ENCODE data around the gene COL20A1. TPM values are rescaled to one million over a fixed set of nuclear protein-coding genes. Genes with fewer than 3 reads are reported as not detected.
A peak's percentile ranks its signal among the peaks of the same experiment; 100 is the strongest.

Gene COL20A1
- total RNA-seq, 3 donors from 2014 or later = not detected

DNA sequence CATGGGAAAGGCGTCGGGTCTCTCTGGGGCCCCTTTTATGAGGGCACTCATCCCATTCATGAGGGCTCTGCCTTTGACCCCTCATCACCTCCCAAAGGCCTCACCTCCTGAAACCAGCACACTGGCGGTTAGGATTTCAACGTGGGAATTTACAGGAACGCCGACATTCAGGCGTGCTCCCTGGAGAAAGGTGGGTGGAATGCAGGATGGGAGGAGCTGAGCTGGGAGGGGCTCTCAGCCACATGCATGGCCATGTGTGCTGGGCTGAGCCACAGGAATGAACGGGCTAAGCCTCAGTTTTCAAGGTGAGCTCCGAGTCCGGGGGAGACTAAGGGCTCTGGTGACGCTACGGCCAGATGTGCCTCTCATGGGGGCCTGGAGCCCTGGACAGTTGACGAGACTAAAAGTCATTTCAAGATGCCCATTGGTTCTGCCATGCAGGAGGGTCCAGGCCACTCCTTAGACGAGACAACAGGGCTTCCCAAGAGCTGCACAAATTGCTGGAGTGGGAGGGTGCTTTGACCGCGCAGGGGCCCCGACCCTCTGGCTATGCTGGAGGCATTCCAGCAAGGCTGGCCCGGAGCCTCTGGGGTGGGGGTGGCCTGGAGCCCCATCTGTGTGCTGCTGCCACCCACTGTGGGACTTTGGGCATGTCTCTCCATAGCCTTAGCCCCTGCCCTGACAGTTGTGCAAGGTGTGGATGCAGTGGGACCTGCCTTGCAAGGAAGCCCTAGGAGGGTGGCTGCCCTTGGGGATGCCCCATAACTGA lies 24.1 kb upstream of the COL20A1 start:
- DNase-seq (no peak), ATAC-seq (no peak)
- H3K27me3 Mint-ChIP-seq (ENCODE audit: low read depth) = peaks cover 22% of the 10 kb centered on the region
- peaks cover 9% of the 10 kb centered on the region for H3K4me1 Mint-ChIP-seq (ENCODE audit: low read depth)
- no peak overlapping the region for H3K4me3 Mint-ChIP-seq
- H3K36me3 Mint-ChIP-seq (ENCODE audit: insufficient read depth) = no peaks in the 10 kb centered on the region
- no peaks in the 10 kb centered on the region for H3K9me3 Mint-ChIP-seq

DNA sequence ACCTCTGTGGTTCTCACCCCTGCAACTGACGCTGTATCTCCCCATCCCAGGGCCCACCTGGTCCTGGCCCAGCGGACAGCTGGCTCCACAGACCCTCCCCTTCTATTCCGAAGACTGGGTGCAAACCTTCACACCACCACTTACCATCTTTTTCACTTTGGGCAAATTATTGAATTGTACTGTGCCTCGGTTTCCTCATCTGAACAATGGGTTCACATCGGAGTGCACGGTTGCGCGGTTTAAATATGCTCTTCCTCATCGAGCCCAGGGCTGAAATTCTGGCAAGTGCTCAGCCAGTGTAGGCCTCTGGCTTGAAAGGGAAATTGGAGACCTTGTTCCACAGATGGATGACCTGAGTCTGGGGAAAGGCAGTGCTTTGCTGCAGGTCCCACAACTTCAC lies 23.3 kb upstream of the COL20A1 start:
- Mint-ChIP-seq H3K27me3 (ENCODE audit: low read depth) (peaks cover 13% of the 10 kb centered on the region), H3K36me3 (ENCODE audit: insufficient read depth) (no peaks in the 10 kb centered on the region), H3K4me1 (ENCODE audit: low read depth) (peaks cover 16% of the 10 kb centered on the region), H3K4me3 (no peak overlapping the region), H3K9me3 (no peaks in the 10 kb centered on the region)
- DNase-seq (no peak), ATAC-seq (no peak)

DNA sequence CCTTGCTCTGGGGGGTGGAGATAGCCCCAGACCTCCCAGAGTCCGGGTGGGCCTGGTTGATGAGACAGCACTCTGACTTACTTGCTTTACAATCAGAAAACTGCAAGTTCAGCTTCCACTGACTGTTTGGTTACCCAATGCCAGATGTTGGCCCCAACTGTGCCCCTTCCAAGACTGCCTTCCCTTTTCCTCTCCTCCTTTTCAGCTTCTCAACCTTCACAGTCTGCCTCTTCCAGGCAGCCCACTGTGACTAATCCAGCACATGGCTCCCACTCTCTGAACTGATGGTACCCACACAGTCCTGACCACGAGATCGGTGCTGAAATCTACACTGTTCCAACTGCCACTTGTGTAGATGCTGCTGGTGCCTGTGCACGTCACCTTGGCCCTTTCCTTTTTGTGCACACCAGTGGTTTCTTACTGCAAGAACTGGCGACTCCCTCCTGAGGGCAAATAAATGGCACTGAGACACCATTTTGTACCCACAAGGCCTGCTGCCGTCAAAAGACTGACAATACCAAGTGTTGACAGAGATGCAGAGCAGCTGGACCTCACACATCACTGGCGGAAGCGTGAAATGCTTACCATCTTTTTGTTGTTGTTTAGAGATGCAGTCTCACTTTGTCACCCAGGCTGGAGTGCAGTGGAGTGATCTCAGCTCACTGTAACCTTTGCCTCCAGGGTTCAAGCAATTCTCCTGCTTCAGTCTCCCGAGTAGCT lies 22.2 kb upstream of the COL20A1 start:
- H3K36me3 Mint-ChIP-seq (ENCODE audit: insufficient read depth) = no peaks in the 10 kb centered on the region
- peak overlapping the region; percentile 81 for H3K4me3 Mint-ChIP-seq
- H3K4me1 Mint-ChIP-seq (ENCODE audit: low read depth) = peaks cover 23% of the 10 kb centered on the region
- no peak for DNase-seq
- H3K27me3 Mint-ChIP-seq (ENCODE audit: low read depth) = peaks cover 9% of the 10 kb centered on the region
- no peaks in the 10 kb centered on the region for H3K9me3 Mint-ChIP-seq
- ATAC-seq = no peak

DNA sequence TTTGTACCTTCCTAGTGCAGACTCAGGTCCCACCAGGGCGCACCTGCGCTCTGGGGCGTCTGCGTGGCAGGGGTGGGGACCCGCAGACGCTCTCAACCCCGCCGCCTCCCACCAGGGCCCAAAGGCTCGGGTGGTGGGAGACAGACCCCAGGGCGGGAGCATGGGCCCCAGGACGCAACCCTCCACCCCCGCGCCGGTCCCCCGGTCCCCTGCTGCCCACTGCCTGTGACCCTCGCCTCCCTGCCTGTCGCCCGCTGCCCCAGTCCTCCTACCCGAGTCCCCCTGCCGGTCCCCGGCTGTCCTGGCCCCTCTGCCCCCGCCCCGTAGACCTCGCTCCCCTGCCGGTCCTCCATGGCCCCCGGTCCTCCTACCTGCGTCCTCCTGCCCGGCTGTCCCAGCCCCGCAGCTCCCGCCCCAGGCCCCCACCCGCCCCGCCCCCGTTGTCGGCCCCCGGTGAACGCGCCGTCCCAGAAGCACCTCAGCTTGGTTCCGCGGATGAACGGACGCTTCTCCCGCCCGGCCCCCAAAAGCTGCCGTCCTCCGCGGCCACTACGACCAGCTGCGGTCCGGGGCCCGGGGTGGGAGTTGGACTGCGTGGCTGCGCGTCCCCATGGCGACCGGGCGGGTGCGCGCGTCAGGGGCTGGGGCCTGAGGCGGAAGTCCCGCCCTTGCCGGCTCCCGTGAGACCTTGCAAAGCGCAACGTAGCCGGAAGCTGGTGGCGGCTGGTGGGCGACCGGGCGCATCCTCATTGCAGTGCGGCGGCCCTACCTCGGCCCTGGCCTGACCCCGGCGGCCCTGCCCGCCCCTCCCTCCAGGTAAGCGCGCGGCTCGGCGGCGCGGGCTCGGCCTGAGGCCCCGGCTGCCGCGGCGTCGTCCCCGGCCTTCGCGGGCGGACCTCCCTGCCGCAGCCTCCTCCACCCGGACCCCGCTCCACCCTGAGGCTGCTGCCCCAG lies 20.6 kb upstream of the COL20A1 start, which contains the start of gene ARFGAP1:
Gene ARFGAP1, plus strand, starts transcription at position 709 of the 954 bp plus-strand sequence. CDS start 2,768 bp downstream, outside the sequence.
- Mint-ChIP-seq H3K4me3 (peak within 1 kb of the TSS; percentile 89), H3K36me3 (ENCODE audit: insufficient read depth) (no peaks in the 10 kb centered on the region), H3K4me1 (ENCODE audit: low read depth) (peaks cover 26% of the 10 kb centered on the region), H3K27me3 (ENCODE audit: low read depth) (peaks cover 2% of the 10 kb centered on the region), H3K9me3 (no peaks in the 10 kb centered on the region)
- DNase-seq (peak; percentile 83), ATAC-seq (peak; percentile 98 to 99)

DNA sequence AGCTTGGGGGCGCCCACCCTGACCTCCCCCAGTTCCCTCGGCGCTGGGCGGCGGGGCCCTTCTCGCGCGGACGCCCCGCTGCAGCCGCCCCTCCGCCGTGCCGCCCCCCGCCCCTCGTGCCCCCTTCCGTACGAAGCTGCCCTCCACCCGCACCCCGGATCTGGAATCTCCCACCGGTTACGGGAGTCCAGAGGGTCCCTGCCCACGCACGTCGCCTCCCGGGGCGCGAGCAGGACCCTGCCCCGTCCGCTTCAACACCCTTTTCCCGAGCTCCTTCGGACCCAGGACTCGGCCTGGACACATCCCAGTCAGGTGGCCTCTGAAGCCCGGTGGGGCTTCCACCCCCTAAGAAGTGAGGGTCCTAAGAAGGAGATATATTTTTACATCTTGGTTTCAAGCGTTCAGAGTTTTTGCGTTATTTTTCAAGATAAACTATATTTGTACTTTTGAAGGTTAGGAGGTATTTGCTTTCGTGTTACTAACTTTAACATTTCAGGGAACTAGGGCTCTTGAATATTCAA lies 19.9 kb upstream of the COL20A1 start:
- no peak for DNase-seq
- ATAC-seq = no peak
- Mint-ChIP-seq H3K27me3 (ENCODE audit: low read depth) (no peaks in the 10 kb centered on the region), H3K36me3 (ENCODE audit: insufficient read depth) (no peaks in the 10 kb centered on the region), H3K4me3 (peak overlapping the region; percentile 89), H3K4me1 (ENCODE audit: low read depth) (peaks cover 26% of the 10 kb centered on the region), H3K9me3 (no peaks in the 10 kb centered on the region)

DNA sequence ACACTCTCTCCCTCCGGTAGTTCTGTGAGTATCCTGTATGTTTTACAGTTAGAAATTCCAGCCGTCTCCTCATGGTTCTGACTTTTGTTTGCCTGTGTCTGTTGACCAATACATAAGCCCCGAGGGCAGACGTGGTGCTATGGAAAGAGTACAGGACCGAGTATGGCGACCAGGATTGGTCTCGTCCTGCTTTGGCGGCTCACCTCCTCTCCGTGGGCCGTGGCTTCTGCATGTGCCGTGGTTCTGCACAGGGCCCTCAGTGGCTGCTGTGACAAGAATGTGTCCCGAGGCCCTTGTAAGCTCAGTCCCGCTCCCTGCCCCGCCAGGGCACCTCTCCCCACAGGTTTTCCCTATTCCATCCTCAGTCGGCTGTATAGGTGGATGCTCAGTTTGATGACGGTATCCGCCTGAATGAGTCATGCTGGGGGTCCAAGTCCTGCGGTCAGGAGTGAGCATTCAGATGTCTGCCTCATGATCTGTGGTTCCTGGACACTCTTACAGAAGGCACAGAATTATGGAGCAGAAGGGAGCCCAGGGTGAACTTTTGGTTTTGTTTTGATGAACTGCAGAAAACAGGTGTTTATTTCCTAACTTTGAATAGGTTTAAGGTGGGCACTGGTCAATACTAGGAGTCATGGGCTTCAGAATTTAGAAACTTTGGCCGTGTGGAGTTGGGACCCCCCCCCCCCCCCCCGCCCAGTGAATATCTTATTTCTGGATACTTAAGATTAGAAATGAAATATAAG lies 19.2 kb upstream of the COL20A1 start:
- no peaks in the 10 kb centered on the region for H3K9me3 Mint-ChIP-seq
- ATAC-seq (no peak), DNase-seq (no peak)
- peaks cover 26% of the 10 kb centered on the region for H3K4me1 Mint-ChIP-seq (ENCODE audit: low read depth)
- no peaks in the 10 kb centered on the region for H3K27me3 Mint-ChIP-seq (ENCODE audit: low read depth)
- H3K36me3 Mint-ChIP-seq (ENCODE audit: insufficient read depth) = no peaks in the 10 kb centered on the region
- peak overlapping the region; percentile 89 for H3K4me3 Mint-ChIP-seq

DNA sequence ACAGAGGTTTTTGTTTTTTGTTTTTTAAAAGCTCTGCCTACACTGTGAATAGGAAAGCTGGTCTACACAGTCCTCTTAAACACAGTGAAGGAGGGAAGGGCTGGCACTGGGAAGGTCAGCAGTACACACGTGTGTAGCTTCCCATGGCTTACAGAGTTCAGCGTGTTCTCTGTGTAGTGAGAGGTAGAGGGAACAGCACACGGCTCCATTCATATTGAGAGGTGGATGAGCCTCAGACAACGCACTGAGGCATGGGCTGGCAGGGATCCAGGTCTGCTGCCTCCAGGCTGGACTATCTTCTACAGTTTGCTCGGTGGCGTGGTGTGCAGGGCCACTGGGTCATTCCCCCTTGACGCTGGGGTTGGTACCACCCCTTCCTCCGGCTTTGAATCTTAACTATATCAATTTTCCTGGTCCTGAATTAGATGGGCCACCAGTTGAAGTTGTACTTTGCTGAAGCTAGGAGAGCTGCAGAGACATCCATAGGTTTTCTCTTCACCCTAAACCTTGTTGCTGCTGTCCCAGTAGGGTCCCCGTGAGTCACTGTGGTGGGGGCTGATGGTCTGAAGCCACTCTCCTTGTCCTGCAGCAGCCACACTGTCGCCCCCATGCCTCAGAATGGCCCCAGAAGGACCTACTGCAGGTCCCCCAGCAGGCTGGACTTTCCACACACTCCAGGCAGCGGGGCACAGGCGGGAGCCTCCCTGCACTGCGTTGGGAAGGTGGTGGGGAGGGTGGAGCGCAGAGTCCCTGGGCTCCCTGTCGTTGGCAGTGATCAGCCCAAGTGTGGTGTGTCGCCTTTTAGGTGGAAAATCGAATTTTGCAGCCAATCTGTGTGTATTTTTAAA lies 18.4 kb upstream of the COL20A1 start:
- Mint-ChIP-seq H3K4me3 (peak overlapping the region; percentile 64), H3K9me3 (no peaks in the 10 kb centered on the region), H3K27me3 (ENCODE audit: low read depth) (no peaks in the 10 kb centered on the region), H3K4me1 (ENCODE audit: low read depth) (peaks cover 26% of the 10 kb centered on the region), H3K36me3 (ENCODE audit: insufficient read depth) (no peaks in the 10 kb centered on the region)
- DNase-seq (no peak), ATAC-seq (no peak)

DNA sequence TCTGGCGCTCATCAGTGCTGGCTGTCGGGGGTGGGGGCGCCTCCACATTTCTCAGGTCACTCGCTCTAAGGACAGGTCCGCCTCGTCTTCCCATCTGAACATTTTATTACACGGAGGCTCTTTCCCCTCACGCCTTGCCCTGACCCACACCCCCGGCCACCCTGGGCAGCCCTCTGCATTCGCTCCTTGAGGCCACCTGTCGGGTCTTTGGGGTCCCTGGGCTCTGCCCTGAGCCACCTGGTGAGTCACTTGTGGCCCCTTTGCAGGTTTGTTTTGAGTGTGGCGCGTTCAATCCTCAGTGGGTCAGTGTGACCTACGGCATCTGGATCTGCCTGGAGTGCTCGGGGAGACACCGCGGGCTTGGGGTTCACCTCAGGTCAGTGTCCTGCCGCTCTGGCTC lies 17.2 kb upstream of the COL20A1 start:
- Mint-ChIP-seq H3K9me3 (no peaks in the 10 kb centered on the region), H3K36me3 (ENCODE audit: insufficient read depth) (peaks cover 5% of the 10 kb centered on the region), H3K4me3 (no peak overlapping the region), H3K27me3 (ENCODE audit: low read depth) (no peaks in the 10 kb centered on the region), H3K4me1 (ENCODE audit: low read depth) (peaks cover 26% of the 10 kb centered on the region)
- no peak for DNase-seq
- no peak for ATAC-seq

DNA sequence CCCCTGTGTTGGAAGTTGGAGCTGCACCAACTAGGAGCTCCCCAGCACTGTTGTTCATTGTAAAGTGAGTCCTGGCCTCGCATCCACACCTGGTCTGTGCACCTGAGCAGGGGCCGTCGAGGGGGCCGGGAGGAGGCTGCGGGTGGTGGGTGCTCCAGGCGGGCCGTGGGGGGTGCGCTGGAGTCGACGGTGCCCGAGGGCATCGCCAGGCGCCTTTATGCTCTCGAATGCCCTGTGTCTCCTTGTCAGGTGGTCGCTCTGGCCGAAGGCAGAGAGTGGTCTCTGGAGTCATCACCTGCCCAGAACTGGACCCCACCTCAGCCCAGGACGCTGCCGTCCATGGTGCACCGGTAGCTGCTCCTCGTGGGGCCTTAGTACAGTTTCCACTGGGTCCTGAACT lies 16.0 kb upstream of the COL20A1 start:
- no peak for DNase-seq
- ATAC-seq = no peak
- H3K36me3 Mint-ChIP-seq (ENCODE audit: insufficient read depth) = peaks cover 5% of the 10 kb centered on the region
- no peak overlapping the region for H3K4me3 Mint-ChIP-seq
- H3K27me3 Mint-ChIP-seq (ENCODE audit: low read depth) = no peaks in the 10 kb centered on the region
- no peaks in the 10 kb centered on the region for H3K9me3 Mint-ChIP-seq
- H3K4me1 Mint-ChIP-seq (ENCODE audit: low read depth) = peaks cover 22% of the 10 kb centered on the region

DNA sequence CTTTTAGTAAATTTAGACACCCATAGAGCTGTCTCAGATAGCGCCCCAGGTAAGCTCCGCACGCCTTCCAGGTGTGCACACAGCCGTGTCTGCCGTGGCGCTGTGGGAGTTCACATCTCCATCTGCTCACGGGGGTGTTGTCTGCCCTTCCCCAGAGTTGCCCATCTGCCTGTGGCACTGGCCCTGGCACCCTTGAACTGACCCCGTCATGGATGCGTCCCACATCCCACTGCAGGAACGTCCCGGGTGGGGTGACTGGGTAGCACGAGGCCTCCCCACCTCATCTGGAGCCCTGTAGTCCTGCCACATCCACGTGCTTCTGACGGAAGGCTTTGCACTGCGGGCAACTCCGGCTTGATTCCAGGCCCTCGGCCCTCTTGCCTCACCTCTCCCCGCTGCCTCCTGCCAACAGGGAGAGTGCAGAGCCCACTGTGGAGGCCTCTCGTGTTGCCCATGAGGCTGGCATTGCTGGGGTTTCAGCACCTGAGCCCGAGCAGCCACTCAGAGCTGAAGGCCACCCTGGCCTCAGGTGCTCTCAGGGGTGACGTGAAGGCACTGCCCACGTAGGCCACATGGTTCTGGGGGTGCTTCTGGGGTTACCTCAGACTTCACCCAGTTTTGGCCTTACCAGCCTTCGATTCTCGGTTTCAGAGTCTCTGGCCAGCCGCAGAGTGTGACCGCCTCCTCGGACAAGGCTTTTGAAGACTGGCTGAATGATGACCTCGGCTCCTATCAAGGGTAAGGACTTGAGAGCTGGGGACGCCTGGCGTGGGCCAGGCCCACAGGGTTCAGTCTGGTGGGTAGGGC lies 15.3 kb upstream of the COL20A1 start:
- H3K9me3 Mint-ChIP-seq = no peaks in the 10 kb centered on the region
- no peaks in the 10 kb centered on the region for H3K27me3 Mint-ChIP-seq (ENCODE audit: low read depth)
- peaks cover 5% of the 10 kb centered on the region for H3K36me3 Mint-ChIP-seq (ENCODE audit: insufficient read depth)
- H3K4me1 Mint-ChIP-seq (ENCODE audit: low read depth) = peaks cover 22% of the 10 kb centered on the region
- H3K4me3 Mint-ChIP-seq = no peak overlapping the region
- ATAC-seq = no peak
- DNase-seq = no peak

DNA sequence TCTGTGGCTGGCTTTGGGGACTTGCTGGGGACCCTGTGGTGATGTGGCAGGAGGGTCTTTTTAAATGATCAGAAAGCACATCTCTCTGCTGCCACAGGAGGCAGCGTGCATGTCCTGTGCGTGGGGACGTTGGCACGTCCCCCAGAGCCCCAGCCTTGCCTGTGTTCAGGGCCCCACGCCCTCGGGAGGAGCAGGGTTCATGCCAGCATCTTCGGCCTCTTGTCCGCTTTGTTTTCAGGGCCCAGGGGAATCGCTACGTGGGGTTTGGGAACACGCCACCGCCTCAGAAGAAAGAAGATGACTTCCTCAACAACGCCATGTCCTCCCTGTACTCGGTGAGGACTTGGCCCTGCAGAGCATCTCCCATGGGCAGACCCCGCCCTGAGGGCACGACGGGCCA lies 14.3 kb upstream of the COL20A1 start:
- Mint-ChIP-seq H3K27me3 (ENCODE audit: low read depth) (no peaks in the 10 kb centered on the region), H3K9me3 (no peaks in the 10 kb centered on the region), H3K4me3 (no peak overlapping the region), H3K36me3 (ENCODE audit: insufficient read depth) (peaks cover 6% of the 10 kb centered on the region), H3K4me1 (ENCODE audit: low read depth) (peaks cover 20% of the 10 kb centered on the region)
- DNase-seq = no peak
- no peak for ATAC-seq

DNA sequence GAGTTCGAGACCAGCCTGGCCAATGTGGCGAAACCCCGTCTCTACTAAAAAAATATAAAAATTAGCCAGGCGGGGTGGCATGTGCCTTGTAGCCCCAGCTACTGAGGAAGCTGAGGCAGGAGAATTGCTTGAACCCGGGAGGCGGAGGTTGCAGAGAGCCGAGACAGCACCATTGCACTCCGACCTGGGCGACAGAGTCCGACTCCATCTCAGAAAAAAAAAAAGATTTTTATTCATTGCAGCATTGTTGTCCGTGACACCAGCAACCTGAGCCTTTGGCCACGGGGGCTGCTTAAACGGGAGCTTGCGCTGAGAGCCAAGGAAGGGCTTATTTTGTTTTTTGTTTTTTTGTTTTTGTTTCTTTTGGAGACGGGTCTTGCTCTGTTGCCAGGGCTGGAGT lies 13.1 kb upstream of the COL20A1 start:
- Mint-ChIP-seq H3K4me3 (no peak overlapping the region), H3K4me1 (ENCODE audit: low read depth) (peaks cover 13% of the 10 kb centered on the region), H3K9me3 (no peaks in the 10 kb centered on the region), H3K27me3 (ENCODE audit: low read depth) (no peaks in the 10 kb centered on the region), H3K36me3 (ENCODE audit: insufficient read depth) (peaks cover 8% of the 10 kb centered on the region)
- DNase-seq (no peak), ATAC-seq (no peak)

All from activated T-cell treated with anti-CD3 and anti-CD28 coated beads, Interleukin-2, amount 50 U/mL, for 4 hours (primary cell).